Activated T-cell treated with anti-CD3 and anti-CD28 coated beads for 24 hours (primary cell): Measurements from ENCODE around the gene U2AF2.

Source experiments
- DNase-seq: peaks from one replicate; pipeline ENCODE4 v3.0.0-alpha.2; 2020; ENCODE audit warnings: low read depth

U2AF2 gene

GRCh38 chr19:55654868-55655647 is at the start of gene U2AF2:
U2AF2 (plus strand) TSS chr19:55655035; CDS start chr19:55655105, 70 bp downstream.
- peak; percentile 93 for DNase-seq

GRCh38 chr19:55605207-55605636 is 49.6 kb upstream of the U2AF2 start:
- peak; percentile 99 for DNase-seq

- peak; percentile 66 for DNase-seq
These were observed 49.0 kb upstream of the U2AF2 start, which contains the start of gene ZNF865 for GRCh38 chr19:55605637-55606470. ZNF865 (plus strand) TSS chr19:55605647; CDS start chr19:55613619, 7,972 bp downstream.

- DNase-seq, result no peak
These were observed 48.4 kb upstream of the U2AF2 start for GRCh38 chr19:55606471-55606787.

GRCh38 chr19:55606817-55607216 is 48.0 kb upstream of the U2AF2 start:
- no peak for DNase-seq

- DNase-seq, result no peak
These were observed 45.5 kb upstream of the U2AF2 start for GRCh38 chr19:55609326-55609725.

GRCh38 chr19:55611300-55611982 is 43.4 kb upstream of the U2AF2 start:
- no peak for DNase-seq

- DNase-seq, result no peak
These were observed 42.7 kb upstream of the U2AF2 start for GRCh38 chr19:55611983-55612645.

GRCh38 chr19:55613396-55613795 is 41.4 kb upstream of the U2AF2 start:
- DNase-seq, result no peak

GRCh38 chr19:55613930-55614710 is 40.7 kb upstream of the U2AF2 start:
- no peak for DNase-seq

GRCh38 chr19:55614711-55615542 is 39.9 kb upstream of the U2AF2 start:
- no peak for DNase-seq

- DNase-seq, result no peak
These were observed 39.1 kb upstream of the U2AF2 start for GRCh38 chr19:55615543-55616394.

- no peak for DNase-seq
These were observed 38.4 kb upstream of the U2AF2 start for GRCh38 chr19:55616395-55616875.

- DNase-seq, result no peak
These were observed 37.4 kb upstream of the U2AF2 start for GRCh38 chr19:55617426-55617825.

- no peak for DNase-seq
These were observed 36.4 kb upstream of the U2AF2 start for GRCh38 chr19:55618426-55618825.

GRCh38 chr19:55619286-55619685 is 35.5 kb upstream of the U2AF2 start:
- DNase-seq, result no peak

GRCh38 chr19:55620410-55621204 is 34.2 kb upstream of the U2AF2 start:
- no peak for DNase-seq

GRCh38 chr19:55621205-55621672 is 33.6 kb upstream of the U2AF2 start:
- DNase-seq, result no peak
